Measurements from ENCODE around the gene PRTN3. TPM values are rescaled to one million over a fixed set of nuclear protein-coding genes. Genes with fewer than 3 reads are reported as not detected.
"Not testable (repeated sequence)": the region's sequence is repeated elsewhere in the genome, so short reads cannot be mapped to it uniquely, and the experiment has no call there.

The PRTN3 gene
- total and polyA plus RNA-seq, 2 experiments from 2014 or later, result 0.44 to 0.60 TPM

- TF ChIP-seq CTCF (IDR thresholded peaks at IDR 0.05; ENCODE audit: low read depth, low read length), result no peak
- no peaks in the 10 kb centered on the region for H3K9me3 ChIP-seq (ENCODE audit: low read depth)
- DNase-seq (ENCODE audit: low read depth in 1 of 2, low spot score in 1 of 2), result no peak
- H3K36me3 ChIP-seq, result peaks cover 46% of the 10 kb centered on the region
- no peak overlapping the region for H3K4me3 ChIP-seq
- H3K27ac ChIP-seq, result no peak overlapping the region
- H3K4me1 ChIP-seq (ENCODE audit: low read depth), result no peaks in the 10 kb centered on the region
- no peaks in the 10 kb centered on the region for H3K27me3 ChIP-seq
Observed at GRCh38 chr19:813219-814151, 27.3 kb upstream of the PRTN3 start.

DNA sequence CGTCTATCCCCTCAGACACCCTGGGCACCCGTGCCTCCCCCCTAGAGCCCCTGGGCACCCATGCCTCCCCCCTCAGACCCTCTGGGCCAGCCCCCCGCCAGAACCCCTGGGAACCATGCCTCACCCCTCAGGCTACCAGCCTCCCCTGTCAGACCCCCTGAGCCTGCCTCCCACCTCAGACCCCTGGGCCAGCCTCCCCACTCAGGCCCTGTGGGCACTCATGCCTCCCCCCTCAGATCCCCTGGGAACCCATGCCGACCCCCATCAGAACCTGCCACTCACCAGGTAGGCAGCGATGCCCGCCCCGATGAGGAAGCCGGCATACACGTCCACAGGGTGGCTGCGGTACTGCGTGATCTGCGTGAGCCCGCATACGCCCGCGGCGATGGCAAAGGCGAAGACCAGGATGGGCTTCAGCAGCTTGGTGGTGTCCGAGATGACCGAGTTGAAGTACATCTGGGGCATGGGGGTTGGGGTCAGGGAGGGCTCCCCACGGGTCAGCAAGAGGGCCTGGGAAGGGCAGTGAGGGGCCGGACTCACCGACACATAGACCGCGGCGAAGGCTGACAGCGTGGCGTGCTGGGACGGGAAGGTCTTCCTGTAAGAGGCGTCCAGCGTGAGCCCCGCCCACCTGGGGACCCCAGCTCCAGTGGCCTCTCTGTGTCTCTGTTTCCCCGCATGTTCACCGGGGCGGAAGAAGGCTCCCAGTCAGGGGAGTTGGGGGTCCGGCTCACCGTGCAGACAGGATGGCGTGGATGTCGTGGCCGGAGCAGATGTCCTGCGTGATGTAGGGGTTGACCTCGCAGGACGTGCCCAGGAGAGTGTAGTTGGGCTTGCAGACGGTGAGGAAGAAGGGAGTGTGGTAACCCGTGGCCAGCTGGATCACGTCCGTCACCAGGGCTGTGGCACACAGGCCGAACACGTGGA, 26.4 kb upstream of the PRTN3 start:
- H3K4me1 ChIP-seq (ENCODE audit: low read depth), result no peaks in the 10 kb centered on the region
- H3K27ac ChIP-seq, result no peak overlapping the region
- no peak overlapping the region for H3K4me3 ChIP-seq
- TF ChIP-seq CTCF (IDR thresholded peaks at IDR 0.05; ENCODE audit: low read depth, low read length), result no peak
- H3K9me3 ChIP-seq (ENCODE audit: low read depth), result no peaks in the 10 kb centered on the region
- no peaks in the 10 kb centered on the region for H3K27me3 ChIP-seq
- H3K36me3 ChIP-seq, result peaks cover 37% of the 10 kb centered on the region
- no peak for DNase-seq (ENCODE audit: low read depth in 1 of 2, low spot score in 1 of 2)

DNA sequence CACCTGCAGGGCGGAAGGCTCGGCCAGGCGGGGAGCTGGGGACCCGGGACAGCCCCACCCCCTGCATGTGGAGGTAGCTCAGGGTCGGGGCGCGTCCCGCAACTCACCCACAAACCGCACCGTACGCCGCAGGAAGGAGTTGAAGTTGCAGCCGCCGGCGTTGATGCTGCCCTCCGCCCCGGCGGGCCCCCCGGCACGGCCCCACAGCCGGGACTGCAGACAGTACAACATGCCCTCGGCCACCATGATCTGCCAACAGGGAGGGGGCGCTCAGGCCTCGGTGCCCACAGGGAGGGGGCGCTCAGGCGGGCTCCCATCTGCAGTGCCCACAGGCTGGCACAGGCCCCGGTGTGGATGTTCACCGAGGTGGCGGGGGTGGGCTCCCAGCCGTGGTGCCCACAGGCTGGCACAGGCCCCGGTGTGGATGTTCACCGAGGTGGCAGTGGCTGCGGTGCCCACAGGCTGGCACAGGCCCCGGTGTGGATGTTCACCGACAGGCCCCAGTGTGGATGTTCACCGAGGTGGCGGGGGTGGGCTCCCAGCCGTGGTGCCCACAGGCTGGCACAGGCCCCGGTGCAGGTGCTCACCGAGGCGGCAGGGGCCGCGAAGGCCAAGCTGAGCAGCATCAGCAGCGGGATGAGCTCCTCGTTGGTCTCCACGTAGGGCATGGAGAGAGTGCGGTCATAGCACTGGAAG, 25.6 kb upstream of the PRTN3 start:
- H3K4me1 ChIP-seq (ENCODE audit: low read depth), result no peaks in the 10 kb centered on the region
- TF ChIP-seq CTCF (IDR thresholded peaks at IDR 0.05; ENCODE audit: low read depth, low read length), result no peak
- no peaks in the 10 kb centered on the region for H3K9me3 ChIP-seq (ENCODE audit: low read depth)
- H3K4me3 ChIP-seq, result no peak overlapping the region
- H3K27me3 ChIP-seq, result no peaks in the 10 kb centered on the region
- DNase-seq (ENCODE audit: low read depth in 1 of 2, low spot score in 1 of 2), result no peak
- peaks cover 29% of the 10 kb centered on the region for H3K36me3 ChIP-seq
- no peak overlapping the region for H3K27ac ChIP-seq

GRCh38 chr19:815775-816499, 24.9 kb upstream of the PRTN3 start:
- Histone ChIP-seq H3K4me3 (no peak overlapping the region), H3K36me3 (peaks cover 22% of the 10 kb centered on the region), H3K4me1 (ENCODE audit: low read depth) (no peaks in the 10 kb centered on the region), H3K27ac (no peak overlapping the region), H3K9me3 (ENCODE audit: low read depth) (no peaks in the 10 kb centered on the region), H3K27me3 (no peaks in the 10 kb centered on the region)
- no peak for TF ChIP-seq CTCF (IDR thresholded peaks at IDR 0.05; ENCODE audit: low read depth, low read length)
- DNase-seq (ENCODE audit: low read depth in 1 of 2, low spot score in 1 of 2), result no peak

- H3K4me1 ChIP-seq (ENCODE audit: low read depth), result no peaks in the 10 kb centered on the region
- no peak overlapping the region for H3K4me3 ChIP-seq
- no peaks in the 10 kb centered on the region for H3K27me3 ChIP-seq
- H3K36me3 ChIP-seq, result peaks cover 16% of the 10 kb centered on the region
- H3K9me3 ChIP-seq (ENCODE audit: low read depth), result no peaks in the 10 kb centered on the region
- TF ChIP-seq CTCF (IDR thresholded peaks at IDR 0.05; ENCODE audit: low read depth, low read length), result no peak
- no peak for DNase-seq (ENCODE audit: low read depth in 1 of 2, low spot score in 1 of 2)
- no peak overlapping the region for H3K27ac ChIP-seq
Observed at GRCh38 chr19:816500-816857, 24.3 kb upstream of the PRTN3 start.

- not testable (repeated sequence) for H3K9me3 ChIP-seq (ENCODE audit: low read depth); H3K4me1 ChIP-seq (ENCODE audit: low read depth); H3K4me3 ChIP-seq; H3K36me3 ChIP-seq; H3K27ac ChIP-seq; DNase-seq (ENCODE audit: low read depth in 1 of 2, low spot score in 1 of 2); H3K27me3 ChIP-seq
Observed at GRCh38 chr19:820212-820611, 20.6 kb upstream of the PRTN3 start.
